Activated naive CD8-positive, alpha-beta T cell (primary cell): Measurements from ENCODE around the gene PTPRN2.
"Not testable (repeated sequence)": the region's sequence is repeated elsewhere in the genome, so short reads cannot be mapped to it uniquely, and the experiment has no call there.

Experiments used
- H3K27ac Mint-ChIP-seq: one replicate; pipeline ENCODE4 v1.8.0; 2021; ENCODE audit warnings: mixed read lengths
- H3K27me3 Mint-ChIP-seq: one replicate; pipeline ENCODE4 v1.8.0; 2021; ENCODE audit warnings: mixed read lengths
- H3K36me3 Mint-ChIP-seq: one replicate; pipeline ENCODE4 v1.8.0; 2021; ENCODE audit warnings: mixed read lengths
- H3K4me1 Mint-ChIP-seq: one replicate; pipeline ENCODE4 v1.8.0; 2021; ENCODE audit warnings: low read depth, mixed read lengths
- H3K4me3 Mint-ChIP-seq: one replicate; pipeline ENCODE4 v1.8.0; 2021; ENCODE audit warnings: mild to moderate bottlenecking, mixed read lengths
- H3K9me3 Mint-ChIP-seq: one replicate; pipeline ENCODE4 v1.8.0; 2021; ENCODE audit warnings: low read depth, mixed read lengths

PTPRN2 gene

DNA sequence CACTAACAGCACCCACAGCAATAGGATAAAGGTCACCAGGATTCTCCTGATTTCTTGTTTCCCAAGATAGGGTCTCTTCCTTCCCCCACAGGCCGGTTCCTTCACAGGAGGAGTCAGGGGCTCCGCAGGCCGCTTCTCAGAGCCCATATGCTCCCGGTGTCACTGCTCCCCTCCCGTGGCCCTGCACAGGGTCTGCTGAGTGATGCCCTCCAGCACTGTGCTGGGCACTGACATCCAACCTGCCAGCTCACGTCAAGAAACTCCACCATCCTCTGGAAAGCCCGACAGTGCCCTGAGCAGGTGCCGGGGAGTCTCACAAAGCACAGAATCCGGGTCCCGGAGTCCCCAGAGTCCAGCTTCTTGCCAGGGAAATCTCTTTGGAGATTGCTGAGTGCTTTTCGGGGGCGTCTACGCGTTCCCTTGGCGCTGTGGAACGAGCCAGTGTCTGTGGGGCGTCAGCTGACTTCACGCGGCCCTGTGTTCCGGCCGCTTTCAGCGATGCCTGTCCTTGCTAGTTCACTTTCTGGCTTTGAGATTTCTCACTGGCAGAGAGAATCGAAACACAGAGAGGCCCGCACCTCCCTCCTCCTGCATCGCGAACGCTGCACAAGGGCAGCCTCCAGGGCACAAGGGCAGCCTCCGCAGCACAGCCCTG lies 683.3 kb downstream of the PTPRN2 start:
- no peaks in the 10 kb centered on the region for H3K27me3 Mint-ChIP-seq
- no peaks in the 10 kb centered on the region for H3K36me3 Mint-ChIP-seq
- H3K4me3 Mint-ChIP-seq = no peak overlapping the region
- no peak overlapping the region for H3K27ac Mint-ChIP-seq
- H3K4me1 Mint-ChIP-seq = peaks cover 2% of the 10 kb centered on the region
- H3K9me3 Mint-ChIP-seq = no peaks in the 10 kb centered on the region

DNA sequence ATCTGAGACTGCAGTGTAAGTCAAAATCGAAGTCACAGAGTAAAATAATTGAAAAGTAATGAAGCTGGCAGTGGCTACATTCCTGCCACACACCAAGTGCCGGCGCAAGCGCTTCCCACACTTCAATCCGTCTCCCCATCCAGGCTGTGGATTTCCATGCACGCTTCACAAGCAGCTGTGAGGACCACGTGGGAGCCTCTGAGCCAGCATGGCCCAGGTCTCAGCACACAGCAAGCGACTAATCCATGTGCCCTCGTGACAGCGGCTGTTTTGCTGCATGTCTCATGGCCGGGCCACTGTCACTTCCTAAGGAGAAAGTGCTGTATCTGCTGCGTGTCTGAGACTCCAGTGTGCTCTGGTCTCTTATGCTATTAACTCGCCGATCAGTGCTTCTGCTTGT lies 683.9 kb downstream of the PTPRN2 start:
- Mint-ChIP-seq H3K27ac (no peak overlapping the region), H3K9me3 (no peaks in the 10 kb centered on the region), H3K36me3 (no peaks in the 10 kb centered on the region)

DNA sequence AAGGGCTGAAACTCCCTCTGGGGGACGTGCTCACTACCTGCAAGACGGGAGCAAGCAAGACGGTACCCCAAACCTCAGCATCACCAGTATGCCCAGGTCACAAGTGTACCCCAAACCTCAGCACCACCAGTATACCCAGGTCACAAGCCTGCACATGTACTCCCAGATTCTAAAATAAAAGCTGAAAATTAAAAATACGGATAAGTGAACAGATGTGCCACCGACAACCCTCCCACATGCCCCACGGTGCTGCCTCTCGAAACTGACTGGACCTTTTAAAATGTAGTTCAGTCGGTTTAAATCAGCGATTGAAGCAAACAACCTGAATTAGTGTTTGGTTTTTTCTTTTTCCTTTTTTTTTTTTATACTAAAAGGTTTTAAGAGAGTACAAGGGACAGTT lies 684.3 kb downstream of the PTPRN2 start:
- no peaks in the 10 kb centered on the region for H3K36me3 Mint-ChIP-seq
- no peaks in the 10 kb centered on the region for H3K27me3 Mint-ChIP-seq
- no peak overlapping the region for H3K27ac Mint-ChIP-seq
- no peak overlapping the region for H3K4me3 Mint-ChIP-seq
- H3K9me3 Mint-ChIP-seq = no peaks in the 10 kb centered on the region
- H3K4me1 Mint-ChIP-seq = peaks cover 2% of the 10 kb centered on the region

More for the DNA sequence above, 683.9 kb downstream of the PTPRN2 start:
- no peak overlapping the region for H3K4me3 Mint-ChIP-seq
- H3K4me1 Mint-ChIP-seq = peaks cover 2% of the 10 kb centered on the region
- H3K27me3 Mint-ChIP-seq = no peaks in the 10 kb centered on the region

DNA sequence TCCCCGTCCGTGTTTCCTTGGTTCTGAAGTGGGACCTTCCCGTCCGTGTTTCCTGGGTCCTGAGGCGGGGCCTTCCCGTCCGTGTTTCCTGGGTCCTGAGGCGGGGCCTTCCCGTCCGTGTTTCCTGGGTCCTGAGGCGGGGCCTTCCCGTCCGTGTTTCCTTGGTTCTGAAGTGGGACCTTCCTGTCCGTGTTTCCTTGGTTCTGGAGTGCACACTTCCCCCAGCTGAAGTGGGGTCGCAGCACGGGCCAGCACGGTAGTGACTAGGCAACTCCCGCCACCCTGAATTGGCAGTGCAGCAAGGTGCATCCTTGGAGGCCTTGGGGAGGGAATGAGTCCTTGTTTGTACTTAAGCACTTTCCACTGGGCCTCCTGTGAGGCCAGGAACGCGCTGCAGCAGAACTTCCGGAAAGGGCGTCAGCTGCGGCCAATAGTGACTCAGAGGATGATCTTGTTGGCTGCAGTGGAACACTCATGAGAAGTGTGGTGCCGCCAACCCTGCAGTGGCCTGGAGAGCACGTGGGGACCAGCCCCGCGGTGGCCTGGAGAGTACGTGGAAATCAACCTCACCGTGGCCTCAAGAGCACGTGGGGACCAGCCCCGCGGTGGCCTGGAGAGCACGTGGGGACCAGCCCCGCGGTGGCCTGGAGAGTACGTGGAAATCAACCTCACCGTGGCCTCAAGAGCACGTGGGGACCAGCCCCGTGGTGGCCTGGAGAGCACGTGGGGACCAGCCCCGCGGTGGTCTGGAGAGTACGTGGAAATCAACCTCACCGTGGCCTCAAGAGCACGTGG lies 685.6 kb downstream of the PTPRN2 start:
- not testable (repeated sequence) for H3K4me1 Mint-ChIP-seq, H3K27ac Mint-ChIP-seq, H3K27me3 Mint-ChIP-seq, H3K4me3 Mint-ChIP-seq, H3K9me3 Mint-ChIP-seq, H3K36me3 Mint-ChIP-seq

DNA sequence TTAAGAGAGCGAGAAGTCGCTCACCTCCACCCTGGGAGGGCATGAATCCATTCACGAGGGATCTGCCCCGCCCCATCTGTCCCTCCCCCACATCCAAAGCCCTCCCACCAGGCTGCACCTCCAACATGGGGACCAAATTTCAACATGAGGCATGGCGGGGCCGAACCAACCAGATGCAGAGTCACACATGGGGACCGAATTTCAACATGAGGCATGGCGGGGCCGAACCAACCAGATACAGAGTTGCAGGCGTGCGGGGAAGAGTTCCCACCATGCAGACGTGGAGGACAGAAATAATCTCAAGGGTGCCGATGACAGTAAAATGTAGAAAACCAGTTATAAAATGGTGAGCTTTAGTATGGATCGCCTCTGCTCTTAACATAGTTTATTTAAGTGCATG lies 686.5 kb downstream of the PTPRN2 start:
- H3K27me3 Mint-ChIP-seq = no peaks in the 10 kb centered on the region

DNA sequence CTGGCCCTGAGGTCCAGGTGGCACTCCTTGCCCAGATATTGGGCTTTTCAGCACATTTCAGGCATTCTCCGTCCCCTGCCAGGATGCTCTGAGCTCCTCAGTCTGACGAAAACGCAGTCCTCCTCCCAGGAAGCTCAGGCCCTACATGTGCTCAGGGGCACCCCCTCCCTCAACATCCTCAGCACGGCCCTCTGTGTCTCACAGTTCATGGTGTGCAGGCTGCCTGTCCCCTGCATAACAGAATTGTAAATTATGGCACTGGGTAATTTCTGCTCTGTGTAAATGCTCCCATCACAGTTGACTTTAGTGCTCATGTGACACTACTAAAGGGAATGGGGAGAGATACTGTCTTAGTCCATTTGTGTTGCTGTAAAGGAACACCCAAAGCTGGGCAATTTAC lies 687.1 kb downstream of the PTPRN2 start:
- Mint-ChIP-seq H3K9me3 (no peaks in the 10 kb centered on the region), H3K27me3 (no peaks in the 10 kb centered on the region), H3K36me3 (no peaks in the 10 kb centered on the region), H3K4me3 (no peak overlapping the region), H3K27ac (no peak overlapping the region), H3K4me1 (peaks cover 2% of the 10 kb centered on the region)

More for the DNA sequence above, 686.5 kb downstream of the PTPRN2 start:
- H3K36me3 Mint-ChIP-seq = no peaks in the 10 kb centered on the region
- no peak overlapping the region for H3K27ac Mint-ChIP-seq
- H3K9me3 Mint-ChIP-seq = no peaks in the 10 kb centered on the region
- no peak overlapping the region for H3K4me3 Mint-ChIP-seq
- peaks cover 2% of the 10 kb centered on the region for H3K4me1 Mint-ChIP-seq

DNA sequence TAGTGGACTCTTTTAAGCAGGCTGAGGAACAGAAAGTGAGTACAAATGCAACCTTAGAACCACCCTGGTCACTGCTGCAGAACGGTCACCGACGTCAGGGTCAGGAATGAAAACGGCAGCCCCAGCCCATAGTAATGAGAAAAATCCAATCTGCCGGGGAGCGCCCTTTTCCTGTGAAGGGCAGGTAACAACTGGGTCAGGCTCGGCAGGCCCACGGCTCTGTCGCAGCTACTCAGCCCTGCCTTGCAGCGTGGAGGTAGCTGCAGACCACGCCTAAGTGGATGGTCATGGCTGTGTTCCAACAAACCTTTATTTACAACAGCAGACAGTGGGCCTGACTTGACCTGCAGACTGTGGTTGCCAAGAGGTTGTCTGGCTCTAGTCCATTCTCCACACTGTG lies 687.6 kb downstream of the PTPRN2 start:
- H3K4me3 Mint-ChIP-seq = no peak overlapping the region

DNA sequence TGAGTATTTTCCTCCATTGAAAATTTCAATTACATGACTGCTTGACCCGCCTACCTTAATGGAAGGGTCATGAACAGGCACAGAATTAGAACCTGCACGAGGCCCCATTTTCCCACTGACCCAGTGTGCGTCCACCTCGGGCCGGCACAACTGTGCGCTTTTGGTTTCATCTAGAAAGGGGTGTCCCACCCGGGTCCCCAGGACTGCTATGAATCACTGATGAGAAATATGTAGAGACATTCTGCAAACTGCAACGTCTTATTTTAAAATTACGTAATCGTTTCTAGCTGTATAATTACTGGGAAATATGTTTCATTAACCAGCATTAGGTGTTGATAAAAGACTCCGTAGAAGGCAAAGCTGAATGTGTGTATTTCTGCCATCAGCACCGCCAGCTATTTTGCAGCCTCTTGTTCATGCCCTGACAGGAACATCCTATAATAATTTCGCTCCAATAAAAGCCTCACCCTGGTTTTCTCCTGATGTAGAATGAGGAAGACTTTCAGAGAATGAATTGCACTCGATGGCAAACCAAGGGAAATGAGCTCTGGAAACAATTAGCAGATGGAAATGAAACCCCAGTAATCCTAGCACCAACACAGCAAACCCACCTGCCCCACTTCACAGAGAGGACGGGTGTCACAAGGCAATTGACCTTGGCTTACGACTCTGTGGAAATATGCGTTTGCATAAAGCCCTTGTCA lies 688.7 kb downstream of the PTPRN2 start:
- H3K27ac Mint-ChIP-seq = no peak overlapping the region
- no peaks in the 10 kb centered on the region for H3K27me3 Mint-ChIP-seq
- H3K36me3 Mint-ChIP-seq = no peaks in the 10 kb centered on the region

More for the DNA sequence above, 687.6 kb downstream of the PTPRN2 start:
- H3K27ac Mint-ChIP-seq = no peak overlapping the region
- no peaks in the 10 kb centered on the region for H3K27me3 Mint-ChIP-seq
- H3K4me1 Mint-ChIP-seq = peaks cover 2% of the 10 kb centered on the region
- no peaks in the 10 kb centered on the region for H3K9me3 Mint-ChIP-seq
- H3K36me3 Mint-ChIP-seq = no peaks in the 10 kb centered on the region

DNA sequence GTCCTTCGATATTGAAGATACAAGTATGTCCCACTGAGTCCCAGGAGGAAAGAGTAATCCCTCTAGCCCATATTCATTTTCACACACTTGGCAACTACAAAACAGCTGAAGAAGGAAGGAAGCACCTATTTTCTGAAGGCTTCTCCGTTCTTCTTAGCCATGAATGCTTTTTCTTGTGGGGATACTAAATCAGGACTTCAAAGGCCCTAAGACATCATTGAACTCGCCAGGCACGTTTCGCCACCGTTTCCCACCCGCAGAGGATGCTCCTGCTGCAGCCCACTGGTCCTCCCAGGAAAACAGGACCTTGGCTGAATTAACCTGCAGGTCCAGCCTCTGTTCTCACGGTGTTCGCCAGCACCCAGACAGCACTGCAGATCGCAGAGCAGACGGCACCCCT lies 689.4 kb downstream of the PTPRN2 start:
- Mint-ChIP-seq H3K27me3 (no peaks in the 10 kb centered on the region), H3K27ac (no peak overlapping the region), H3K4me3 (no peak overlapping the region), H3K9me3 (no peaks in the 10 kb centered on the region), H3K4me1 (no peaks in the 10 kb centered on the region), H3K36me3 (no peaks in the 10 kb centered on the region)

More for the DNA sequence above, 688.7 kb downstream of the PTPRN2 start:
- Mint-ChIP-seq H3K4me1 (no peaks in the 10 kb centered on the region), H3K9me3 (no peaks in the 10 kb centered on the region), H3K4me3 (no peak overlapping the region)

DNA sequence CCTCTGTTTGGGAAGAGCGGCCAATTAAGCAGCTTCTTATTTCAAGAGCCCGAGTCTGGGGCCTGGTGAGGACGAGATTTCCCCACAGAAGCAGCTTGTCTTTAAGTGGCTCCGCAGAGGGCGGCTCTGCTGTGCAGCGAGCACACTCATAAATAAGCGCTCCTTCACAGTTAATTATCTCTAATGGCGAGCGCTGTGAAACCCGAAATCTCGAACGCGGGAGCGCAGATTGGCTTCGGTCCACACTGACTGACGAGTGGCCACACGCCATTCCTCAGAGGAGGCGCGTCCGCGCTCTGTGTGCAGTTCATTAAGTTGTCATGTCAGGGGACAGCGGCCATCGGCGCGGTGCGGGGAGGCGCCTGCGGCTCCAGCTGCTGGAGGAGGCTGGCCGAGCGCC lies 689.9 kb downstream of the PTPRN2 start:
- Mint-ChIP-seq H3K4me3 (no peak overlapping the region), H3K27ac (no peak overlapping the region), H3K27me3 (no peaks in the 10 kb centered on the region), H3K9me3 (no peaks in the 10 kb centered on the region), H3K4me1 (no peaks in the 10 kb centered on the region), H3K36me3 (no peaks in the 10 kb centered on the region)

DNA sequence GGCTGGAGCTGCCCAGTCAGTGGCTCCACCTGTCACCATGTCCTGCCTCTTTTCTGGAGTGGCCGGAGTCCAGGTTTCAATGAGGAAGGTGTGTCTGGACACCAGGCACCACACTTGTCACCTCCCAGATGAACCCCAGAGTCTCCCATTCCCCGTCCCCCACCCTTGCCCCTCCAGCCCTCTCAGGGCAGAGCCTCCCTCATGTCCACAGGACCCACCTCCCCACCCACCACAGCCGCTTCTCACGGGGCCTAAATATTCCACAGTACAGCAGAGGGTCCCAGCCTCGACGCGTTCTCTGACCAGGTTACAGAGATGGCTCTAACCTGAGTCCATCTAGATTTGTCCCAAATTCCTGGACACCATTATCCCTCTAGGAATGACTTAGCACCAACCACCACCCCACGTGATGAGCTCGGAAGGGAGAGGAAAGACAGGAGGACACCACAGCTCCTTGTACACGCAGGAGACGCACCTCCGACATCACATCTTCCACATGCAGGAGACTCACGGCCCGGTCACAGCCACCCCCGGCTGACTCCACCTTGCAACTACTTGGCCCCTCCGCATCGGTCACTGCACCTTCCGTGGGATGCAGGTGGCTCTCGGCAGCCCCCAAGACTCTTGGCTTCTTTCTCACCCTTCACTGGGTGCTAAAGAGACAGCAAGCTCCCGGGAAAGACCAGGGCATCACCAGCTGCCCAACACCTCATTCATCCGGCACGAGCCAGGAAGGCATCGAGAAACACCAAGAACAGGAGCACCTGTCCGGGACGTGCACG lies 690.7 kb downstream of the PTPRN2 start:
- Mint-ChIP-seq H3K4me1 (no peaks in the 10 kb centered on the region), H3K4me3 (no peak overlapping the region), H3K27ac (no peak overlapping the region), H3K9me3 (no peaks in the 10 kb centered on the region), H3K27me3 (no peaks in the 10 kb centered on the region), H3K36me3 (no peaks in the 10 kb centered on the region)

DNA sequence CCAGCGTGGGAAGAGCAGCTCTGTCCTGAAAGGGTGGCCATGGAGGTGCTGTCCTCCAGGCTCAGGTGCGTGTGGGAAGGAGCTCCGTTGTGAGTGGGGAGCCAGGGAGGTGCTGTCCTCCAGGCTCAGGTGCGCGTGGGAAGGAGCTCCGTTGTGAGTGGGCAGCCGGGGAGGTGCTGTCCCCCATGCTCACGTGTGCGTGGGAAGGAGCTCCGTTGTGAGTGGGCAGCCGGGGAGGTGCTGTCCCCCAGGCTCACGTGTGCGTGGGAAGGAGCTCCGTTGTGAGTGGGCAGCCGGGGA lies 691.3 kb downstream of the PTPRN2 start:
- not testable (repeated sequence) for H3K27me3 Mint-ChIP-seq, H3K36me3 Mint-ChIP-seq, H3K9me3 Mint-ChIP-seq, H3K4me1 Mint-ChIP-seq, H3K27ac Mint-ChIP-seq, H3K4me3 Mint-ChIP-seq

DNA sequence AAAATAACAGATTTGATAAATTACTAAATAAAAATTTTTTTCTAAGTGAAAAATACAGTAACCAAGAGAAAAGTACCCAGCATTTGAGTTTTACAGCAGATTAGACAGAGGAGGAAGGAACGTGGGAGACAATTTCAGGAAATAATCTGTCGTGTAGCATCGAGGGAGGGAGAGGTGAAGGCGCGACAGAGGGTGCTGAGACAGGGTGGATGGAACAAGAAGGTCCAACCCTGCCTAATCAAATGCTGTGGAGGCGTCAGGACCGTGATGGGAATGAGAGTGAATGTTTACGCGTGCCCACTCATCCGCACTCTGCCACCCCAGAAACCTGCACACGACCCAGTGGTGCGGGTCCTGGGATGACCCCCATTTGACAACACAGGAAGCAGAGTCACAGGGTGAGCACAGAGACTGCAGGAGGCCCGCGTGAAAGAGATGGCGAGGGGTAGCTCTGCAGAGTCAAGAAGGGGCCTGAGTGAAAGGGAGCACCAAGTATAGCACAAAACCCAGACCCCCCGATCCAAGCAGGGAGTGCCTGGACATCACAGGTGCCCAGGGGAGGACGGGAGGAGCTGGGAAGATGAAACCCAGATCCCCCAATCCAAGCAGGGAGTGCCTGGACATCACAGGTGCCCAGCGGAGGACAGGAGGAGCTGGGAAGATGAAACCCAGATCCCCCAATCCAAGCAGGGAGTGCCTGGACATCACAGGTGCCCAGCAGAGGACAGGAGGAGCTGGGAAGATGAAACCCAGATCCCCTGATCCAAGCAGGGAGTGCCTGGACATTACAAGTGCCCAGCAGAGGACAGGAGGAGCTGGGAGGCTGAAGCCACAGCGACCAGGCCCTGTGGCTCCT lies 691.9 kb downstream of the PTPRN2 start:
- Mint-ChIP-seq H3K9me3 (no peaks in the 10 kb centered on the region), H3K27ac (no peak overlapping the region), H3K27me3 (no peaks in the 10 kb centered on the region), H3K36me3 (no peaks in the 10 kb centered on the region), H3K4me3 (no peak overlapping the region), H3K4me1 (peaks cover 9% of the 10 kb centered on the region)

DNA sequence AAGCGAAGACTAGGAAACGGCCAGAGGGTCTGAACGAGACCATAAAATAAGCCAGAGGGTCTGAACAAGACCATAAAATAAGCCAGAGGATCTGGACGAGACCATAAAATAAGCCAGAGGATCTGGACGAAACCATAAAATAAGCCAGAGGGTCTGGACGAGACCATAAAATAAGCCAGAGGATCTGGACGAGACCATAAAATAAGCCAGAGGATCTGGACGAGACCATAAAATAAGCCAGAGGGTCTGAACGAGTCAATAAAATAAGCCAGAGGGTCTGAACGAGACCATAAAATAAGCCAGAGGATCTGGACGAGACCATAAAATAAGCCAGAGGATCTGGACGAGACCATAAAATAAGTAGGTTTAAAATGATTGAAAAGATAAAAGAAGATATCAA lies 692.5 kb downstream of the PTPRN2 start:
- not testable (repeated sequence) for H3K9me3 Mint-ChIP-seq, H3K36me3 Mint-ChIP-seq, H3K4me3 Mint-ChIP-seq, H3K27me3 Mint-ChIP-seq, H3K27ac Mint-ChIP-seq
- H3K4me1 Mint-ChIP-seq = peaks cover 14% of the 10 kb centered on the region
